GM12892 (cell line): Measurements from ENCODE around the gene IRF3. TPM values are rescaled to one million over a fixed set of nuclear protein-coding genes. Genes with fewer than 3 reads are reported as not detected.

Source experiments
- DNase-seq: peaks from one replicate; pipeline ENCODE4 v3.0.0; 2011; ENCODE audit not compliant: insufficient read length
- FAIRE-seq: peaks from 2 replicates; lab custom pipeline; 2011; peaks lifted over from hg19 to GRCh38; lab: Jason Lieb, UNC
- POLR2A ChIP-seq: IDR thresholded peaks from 2 replicates; pipeline ENCODE4 v1.6.1; 2011; ENCODE audit warnings: low read depth, low read length, control low read depth
- POLR2AphosphoS5 ChIP-seq: IDR thresholded peaks from 2 replicates; pipeline ENCODE4 v1.6.1; 2011; ENCODE audit warnings: low read depth, low read length, control low read depth
- TAF1 ChIP-seq: IDR thresholded peaks from 2 replicates; pipeline ENCODE4 v1.6.1; 2011; ENCODE audit warnings: low read depth, mild to moderate bottlenecking, control low read depth, low read length, borderline replicate concordance
- polyA plus RNA-seq: library from polyadenylated mRNA; unstranded; fragments of >200 nt; gene quantifications from one replicate; pipeline ENCODE4 v1.2.1, GENCODE V29; 2012; ENCODE audit warnings: missing spikeins, inconsistent platforms; ENCODE audit not compliant: missing spikeins

Gene IRF3, protein sequence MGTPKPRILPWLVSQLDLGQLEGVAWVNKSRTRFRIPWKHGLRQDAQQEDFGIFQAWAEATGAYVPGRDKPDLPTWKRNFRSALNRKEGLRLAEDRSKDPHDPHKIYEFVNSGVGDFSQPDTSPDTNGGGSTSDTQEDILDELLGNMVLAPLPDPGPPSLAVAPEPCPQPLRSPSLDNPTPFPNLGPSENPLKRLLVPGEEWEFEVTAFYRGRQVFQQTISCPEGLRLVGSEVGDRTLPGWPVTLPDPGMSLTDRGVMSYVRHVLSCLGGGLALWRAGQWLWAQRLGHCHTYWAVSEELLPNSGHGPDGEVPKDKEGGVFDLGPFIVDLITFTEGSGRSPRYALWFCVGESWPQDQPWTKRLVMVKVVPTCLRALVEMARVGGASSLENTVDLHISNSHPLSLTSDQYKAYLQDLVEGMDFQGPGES
- 61.7 TPM for polyA plus RNA-seq

DNA sequence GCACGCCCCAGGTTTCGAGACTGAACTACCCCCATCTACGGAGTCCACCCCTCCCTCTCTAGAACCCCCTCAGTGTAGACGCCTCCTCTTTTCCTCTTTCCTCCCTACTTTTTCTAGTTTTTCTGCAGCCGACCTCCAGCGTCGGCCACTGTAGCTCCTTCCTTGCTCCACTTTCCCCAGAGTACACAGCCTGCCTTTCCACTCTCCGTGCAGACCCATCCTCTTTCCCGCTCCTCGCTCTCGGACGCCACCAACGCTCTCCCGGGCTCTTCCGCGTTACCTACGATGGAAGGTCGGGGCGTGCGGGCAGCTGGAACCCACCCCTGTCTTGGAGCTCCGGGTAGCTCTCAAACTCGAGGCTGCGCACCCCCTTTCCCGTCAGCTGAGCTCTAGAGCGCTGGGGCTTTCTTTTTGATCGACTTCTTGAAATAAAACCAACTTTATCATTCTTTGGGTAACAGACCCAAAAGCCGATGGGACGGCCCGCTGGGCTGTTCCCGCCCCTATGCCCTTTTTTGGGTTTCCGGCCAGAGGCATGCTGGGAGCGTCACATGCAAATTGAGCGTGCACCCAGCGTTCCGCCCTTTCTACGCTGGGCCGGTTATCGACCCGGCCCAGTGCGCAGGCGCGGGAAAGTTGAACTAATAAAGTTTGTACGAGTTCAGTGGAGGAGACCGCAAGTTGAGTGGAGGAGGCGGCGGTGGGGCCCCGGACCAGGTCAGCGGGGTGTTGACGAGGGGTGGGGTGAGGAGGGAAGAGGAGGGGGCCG is at the start of gene IRF3, which contains the start of gene BCL2L12:
Gene IRF3 (minus strand): TSS at position 507 of the 769 bp plus-strand sequence. CDS start 1,019 bp downstream, outside the sequence.
Gene BCL2L12 (plus strand): TSS at position 583 of the 769 bp plus-strand sequence. CDS start 760 bp downstream, outside the sequence.
- FAIRE-seq: peak; percentile 98
- TF ChIP-seq TAF1 (no peak), POLR2A (peak; percentile 66)
- peak; percentile 98 for DNase-seq

GRCh38 chr19:49713236-49713845 is 47.7 kb upstream of the IRF3 start:
- DNase-seq (no peak), FAIRE-seq (no peak)
- TF ChIP-seq TAF1 (no peak), POLR2AphosphoS5 (no peak), POLR2A (no peak)

DNA sequence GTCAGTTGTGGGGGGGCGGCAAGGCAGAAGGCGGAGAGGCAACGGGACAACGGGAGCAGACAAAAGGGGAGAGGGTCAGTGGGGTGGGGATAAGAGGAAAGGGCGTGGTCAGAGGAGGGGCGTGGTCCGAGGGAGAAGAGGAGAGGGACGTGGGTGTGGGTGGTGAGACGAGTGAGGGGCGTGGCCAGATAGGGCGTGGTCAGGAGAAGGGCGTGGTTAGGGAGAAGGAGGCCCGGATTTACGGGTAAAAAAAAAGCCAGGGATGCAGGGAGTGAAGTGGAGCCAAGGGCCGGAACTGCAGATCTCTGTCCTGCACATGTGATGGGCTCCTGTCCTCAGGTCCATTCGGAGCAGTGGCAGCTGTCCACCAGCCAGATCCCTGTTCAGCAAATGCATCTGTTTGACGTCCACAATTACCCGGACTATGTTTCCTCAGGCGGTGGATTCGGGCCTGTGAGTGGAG is 46.8 kb upstream of the IRF3 start:
- DNase-seq (no peak), FAIRE-seq (no peak)

GRCh38 chr19:49710372-49710951 is 44.8 kb upstream of the IRF3 start:
- DNase-seq: no peak
- TF ChIP-seq POLR2AphosphoS5 (no peak), POLR2A (no peak), TAF1 (no peak)
- no peak for FAIRE-seq

More for the DNA sequence above, 46.8 kb upstream of the IRF3 start:
- TF ChIP-seq POLR2AphosphoS5 (no peak), TAF1 (no peak), POLR2A (no peak)

DNA sequence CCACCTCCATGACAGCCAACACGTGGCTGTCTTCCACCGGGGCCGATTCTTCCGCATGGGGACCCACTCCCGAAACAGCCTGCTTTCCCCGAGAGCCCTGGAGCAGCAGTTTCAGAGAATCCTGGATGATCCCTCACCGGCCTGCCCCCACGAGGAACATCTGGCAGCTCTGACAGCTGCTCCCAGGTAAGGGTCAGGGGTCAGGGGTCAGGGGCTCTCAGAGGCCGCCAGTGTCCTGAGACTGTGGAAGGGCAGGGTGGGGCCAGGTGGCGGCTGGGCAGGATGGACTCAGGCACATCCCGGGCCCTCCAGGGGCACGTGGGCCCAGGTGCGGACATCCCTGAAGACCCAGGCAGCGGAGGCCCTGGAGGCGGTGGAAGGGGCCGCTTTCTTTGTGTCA is 40.3 kb upstream of the IRF3 start:
- TF ChIP-seq TAF1: no peak
- TF ChIP-seq POLR2AphosphoS5: no peak
- TF ChIP-seq POLR2A: no peak
- DNase-seq: no peak
- FAIRE-seq: no peak

DNA sequence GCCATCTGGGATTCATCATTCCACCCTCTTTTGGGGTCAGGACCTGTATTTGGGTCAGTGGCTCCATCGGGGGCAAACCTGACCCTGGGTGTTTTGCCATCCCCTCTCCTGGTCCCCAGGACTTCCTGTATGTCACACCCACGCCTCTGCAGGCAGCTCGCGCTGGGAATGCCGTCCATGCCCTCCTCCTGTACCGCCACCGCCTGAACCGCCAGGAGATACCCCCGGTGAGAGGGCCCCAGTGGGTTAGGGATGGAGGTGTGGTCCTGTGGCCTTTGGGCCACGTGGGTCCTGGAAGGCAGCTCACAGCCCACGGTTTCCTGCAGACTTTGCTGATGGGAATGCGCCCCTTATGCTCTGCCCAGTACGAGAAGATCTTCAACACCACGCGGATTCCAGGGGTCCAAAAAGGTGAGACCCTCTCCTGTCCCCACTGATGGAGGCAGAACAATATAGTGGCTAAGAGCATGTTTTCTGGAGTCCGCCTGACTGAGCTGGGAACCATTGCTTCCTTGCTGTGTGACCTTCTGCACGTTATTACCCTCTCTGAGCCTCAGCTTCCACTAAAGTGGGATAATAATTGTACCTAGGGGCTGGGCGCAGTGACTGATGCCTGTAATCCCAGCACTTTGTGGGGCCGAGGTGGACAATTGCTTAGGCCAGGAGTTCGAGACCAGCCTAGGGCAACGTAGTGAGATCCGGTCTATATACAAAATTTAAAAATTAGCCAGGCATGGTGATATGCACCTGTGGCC is 39.4 kb upstream of the IRF3 start:
- DNase-seq: no peak
- no peak for FAIRE-seq
- TF ChIP-seq POLR2A (no peak), TAF1 (no peak), POLR2AphosphoS5 (no peak)

GRCh38 chr19:49701271-49701786 is 35.7 kb upstream of the IRF3 start:
- DNase-seq (no peak), FAIRE-seq (no peak)
- no peak for TF ChIP-seq TAF1
- TF ChIP-seq POLR2A: no peak
- no peak for TF ChIP-seq POLR2AphosphoS5

DNA sequence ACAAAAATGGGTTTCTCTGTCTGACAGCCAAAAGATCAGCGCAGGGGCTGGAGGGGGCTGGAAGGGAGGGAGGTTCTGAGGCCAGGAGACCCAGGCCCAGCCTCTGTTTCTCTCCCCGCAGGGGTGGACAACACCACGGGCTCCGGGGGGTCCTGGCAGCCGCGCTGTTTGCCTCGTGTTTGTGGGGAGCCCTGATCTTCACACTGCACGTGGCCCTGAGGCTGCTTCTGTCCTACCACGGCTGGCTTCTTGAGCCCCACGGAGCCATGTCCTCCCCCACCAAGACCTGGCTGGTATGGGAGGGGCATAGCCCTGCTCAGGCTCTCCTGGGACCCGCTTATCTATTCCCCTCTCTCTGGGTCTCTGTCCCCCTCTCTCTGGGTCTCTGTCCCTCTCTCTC is 34.9 kb upstream of the IRF3 start:
- FAIRE-seq (no peak), DNase-seq (no peak)
- TF ChIP-seq TAF1: no peak
- TF ChIP-seq POLR2A: no peak
- TF ChIP-seq POLR2AphosphoS5: no peak

GRCh38 chr19:49699364-49699763 is 33.7 kb upstream of the IRF3 start:
- TF ChIP-seq POLR2AphosphoS5 (no peak), POLR2A (no peak), TAF1 (no peak)
- DNase-seq (no peak), FAIRE-seq (no peak)

GRCh38 chr19:49696865-49697264 is 31.2 kb upstream of the IRF3 start:
- no peak for DNase-seq
- TF ChIP-seq POLR2A (no peak), TAF1 (no peak), POLR2AphosphoS5 (no peak)
- no peak for FAIRE-seq

- no peak for FAIRE-seq
- TF ChIP-seq TAF1: no peak
- no peak for TF ChIP-seq POLR2A
- no peak for TF ChIP-seq POLR2AphosphoS5
- no peak for DNase-seq
These were observed 30.5 kb upstream of the IRF3 start for GRCh38 chr19:49696115-49696514.

DNA sequence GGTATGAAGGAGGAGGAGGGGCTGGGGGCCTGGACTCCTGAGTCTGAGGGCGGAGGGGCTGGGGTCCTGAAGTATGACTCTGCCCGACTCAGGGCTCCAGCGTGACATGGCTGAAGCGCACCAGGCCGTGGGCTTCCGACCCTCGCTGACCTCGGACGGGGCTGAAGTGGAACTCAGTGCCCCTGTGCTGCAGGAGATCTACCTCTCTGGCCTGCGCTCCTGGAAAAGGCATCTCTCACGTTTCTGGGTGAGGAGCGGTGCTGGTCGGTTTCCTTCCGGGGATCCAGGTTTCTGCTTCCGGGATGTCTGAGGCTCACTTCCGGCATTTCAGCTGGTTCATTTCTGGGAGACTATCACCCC is 26.5 kb upstream of the IRF3 start:
- TF ChIP-seq TAF1: no peak
- no peak for TF ChIP-seq POLR2A
- TF ChIP-seq POLR2AphosphoS5: no peak
- FAIRE-seq (no peak), DNase-seq (no peak)
